Measurements from ENCODE around the gene LUC7L2.

- no peak for TF ChIP-seq CEBPB (tag; IDR thresholded peaks at IDR 0.05)
- no peak for TF ChIP-seq ZNF354B (CRISPR knock-in tag; IDR thresholded peaks at IDR 0.05)
- no peak for TF ChIP-seq E2F1 (CRISPR knock-in tag; IDR thresholded peaks at IDR 0.05)
- no peak for TF ChIP-seq RNF2 (IDR thresholded peaks at IDR 0.05)
- TF ChIP-seq POLR3G (IDR thresholded peaks at IDR 0.05; ENCODE audit: extremely low read depth, insufficient read length, insufficient replicate concordance): no peak
- TF ChIP-seq ZNF77 (CRISPR knock-in tag; IDR thresholded peaks at IDR 0.05): no peak
These were observed 3.3 kb downstream of the LUC7L2 start for GRCh38 chr7:139362981-139363380.
